Measurements from ENCODE around the gene MAP2K6. TPM values are rescaled to one million over a fixed set of nuclear protein-coding genes. Genes with fewer than 3 reads are reported as not detected.

Gene MAP2K6
- total RNA-seq, 1 donor from 2014 or later = 3.8 TPM

GRCh38 chr17:69552986-69553667, 138.6 kb downstream of the MAP2K6 start:
- ATAC-seq (no peak), DNase-seq (ENCODE audit: missing footprints) (no peak)
- intact Hi-C loops (cut with DNase I) = no loop called here

GRCh38 chr17:69555056-69555455, 140.6 kb downstream of the MAP2K6 start:
- ATAC-seq (no peak), DNase-seq (ENCODE audit: missing footprints) (no peak)
- intact Hi-C loops (cut with DNase I) = no loop called here

GRCh38 chr17:69557339-69557738, 142.8 kb downstream of the MAP2K6 start:
- no peak for ATAC-seq
- intact Hi-C loops (cut with DNase I) = no loop called here

GRCh38 chr17:69558796-69559195, 144.3 kb downstream of the MAP2K6 start:
- intact Hi-C loops (cut with DNase I) = no loop called here
- DNase-seq (ENCODE audit: missing footprints) = no peak
- ATAC-seq = no peak

More at GRCh38 chr17:69557339-69557738, 142.8 kb downstream of the MAP2K6 start:
- no peak for DNase-seq (ENCODE audit: missing footprints)

GRCh38 chr17:69560987-69561441, 146.5 kb downstream of the MAP2K6 start:
- intact Hi-C loops (cut with DNase I) = no loop called here
- ATAC-seq (peak; percentile 56), DNase-seq (ENCODE audit: missing footprints) (no peak)

GRCh38 chr17:69561462-69561861, 147.0 kb downstream of the MAP2K6 start:
- no peak for ATAC-seq

GRCh38 chr17:69565447-69565846, 150.9 kb downstream of the MAP2K6 start:
- no peak for ATAC-seq
- no peak for DNase-seq (ENCODE audit: missing footprints)
- intact Hi-C loops (cut with DNase I) = no loop called here

More at GRCh38 chr17:69561462-69561861, 147.0 kb downstream of the MAP2K6 start:
- DNase-seq (ENCODE audit: missing footprints) = no peak
- intact Hi-C loops (cut with DNase I) = no loop called here

GRCh38 chr17:69567130-69567529, 152.6 kb downstream of the MAP2K6 start:
- ATAC-seq = no peak
- no peak for DNase-seq (ENCODE audit: missing footprints)
- intact Hi-C loops (cut with DNase I) = no loop called here

GRCh38 chr17:69572747-69573146, 158.2 kb downstream of the MAP2K6 start:
- DNase-seq (ENCODE audit: missing footprints) (no peak), ATAC-seq (no peak)
- intact Hi-C loops (cut with DNase I) = loop anchor here (5.0 kb wide), 1 partner anchor 980 kb away; no protein-coding TSS in a partner anchor

GRCh38 chr17:69573396-69573795, 158.9 kb downstream of the MAP2K6 start:
- intact Hi-C loops (cut with DNase I) = loop anchor here (5.0 kb wide), 1 partner anchor 979 kb away; no protein-coding TSS in a partner anchor
- DNase-seq (ENCODE audit: missing footprints) (no peak), ATAC-seq (no peak)

GRCh38 chr17:69574257-69575197, 160.0 kb downstream of the MAP2K6 start:
- ATAC-seq (no peak), DNase-seq (ENCODE audit: missing footprints) (no peak)
- intact Hi-C loops (cut with DNase I) = loop anchor here (5.0 kb wide), 1 partner anchor 978 kb away; no protein-coding TSS in a partner anchor

- intact Hi-C loops (cut with DNase I) = no loop called here
- ATAC-seq (peak; percentile 23), DNase-seq (ENCODE audit: missing footprints) (no peak)
These were observed 160.9 kb downstream of the MAP2K6 start for GRCh38 chr17:69575346-69575761.

- no peak for DNase-seq (ENCODE audit: missing footprints)
- intact Hi-C loops (cut with DNase I) = no loop called here
These were observed 162.6 kb downstream of the MAP2K6 start for GRCh38 chr17:69577098-69577497.

GRCh38 chr17:69578385-69578936, 164.0 kb downstream of the MAP2K6 start:
- intact Hi-C loops (cut with DNase I) = no loop called here
- no peak for ATAC-seq
- no peak for DNase-seq (ENCODE audit: missing footprints)

More at GRCh38 chr17:69577098-69577497, 162.6 kb downstream of the MAP2K6 start:
- no peak for ATAC-seq

GRCh38 chr17:69579961-69580677, 165.6 kb downstream of the MAP2K6 start:
- intact Hi-C loops (cut with DNase I) = no loop called here
- DNase-seq (ENCODE audit: missing footprints) (no peak), ATAC-seq (no peak)

GRCh38 chr17:69581061-69581961, 166.8 kb downstream of the MAP2K6 start:
- DNase-seq (ENCODE audit: missing footprints) (no peak), ATAC-seq (no peak)
- intact Hi-C loops (cut with DNase I) = no loop called here

- intact Hi-C loops (cut with DNase I) = no loop called here
- ATAC-seq = no peak
- no peak for DNase-seq (ENCODE audit: missing footprints)
These were observed 173.8 kb downstream of the MAP2K6 start for GRCh38 chr17:69588316-69588715.

GRCh38 chr17:69588827-69589239, 174.3 kb downstream of the MAP2K6 start:
- intact Hi-C loops (cut with DNase I) = no loop called here
- ATAC-seq (no peak), DNase-seq (ENCODE audit: missing footprints) (no peak)
